Left renal cortex interstitium (tissue), 4 donors: ENCODE data around the gene DOCK8. TPM values are rescaled to one million over a fixed set of nuclear protein-coding genes. Genes with fewer than 3 reads are reported as not detected.
A peak's percentile ranks its signal among the peaks of the same experiment; 100 is the strongest.
"Not testable (repeated sequence)": the region's sequence is repeated elsewhere in the genome, so short reads cannot be mapped to it uniquely, and the experiment has no call there.

Experiments used
- DNase-seq, 4 donors: peaks; one replicate each; pipeline ENCODE4 v3.0.0-alpha.2; 2013; ENCODE audit warnings: low read depth in 4 of 4, low spot score in 2 of 4, missing footprints in 1 of 4
- polyA plus RNA-seq, 4 donors: library from polyadenylated mRNA; unstranded; fragments of 120-200 nt; gene quantifications; one replicate each; pipeline ENCODE4 v1.2.1, GENCODE V29; 2013; ENCODE audit not compliant: insufficient read length in 4 of 4

Gene DOCK8
- polyA plus RNA-seq: 10 to 100 TPM; 10.8 to 14.1 (median 11.9) TPM

DNA sequence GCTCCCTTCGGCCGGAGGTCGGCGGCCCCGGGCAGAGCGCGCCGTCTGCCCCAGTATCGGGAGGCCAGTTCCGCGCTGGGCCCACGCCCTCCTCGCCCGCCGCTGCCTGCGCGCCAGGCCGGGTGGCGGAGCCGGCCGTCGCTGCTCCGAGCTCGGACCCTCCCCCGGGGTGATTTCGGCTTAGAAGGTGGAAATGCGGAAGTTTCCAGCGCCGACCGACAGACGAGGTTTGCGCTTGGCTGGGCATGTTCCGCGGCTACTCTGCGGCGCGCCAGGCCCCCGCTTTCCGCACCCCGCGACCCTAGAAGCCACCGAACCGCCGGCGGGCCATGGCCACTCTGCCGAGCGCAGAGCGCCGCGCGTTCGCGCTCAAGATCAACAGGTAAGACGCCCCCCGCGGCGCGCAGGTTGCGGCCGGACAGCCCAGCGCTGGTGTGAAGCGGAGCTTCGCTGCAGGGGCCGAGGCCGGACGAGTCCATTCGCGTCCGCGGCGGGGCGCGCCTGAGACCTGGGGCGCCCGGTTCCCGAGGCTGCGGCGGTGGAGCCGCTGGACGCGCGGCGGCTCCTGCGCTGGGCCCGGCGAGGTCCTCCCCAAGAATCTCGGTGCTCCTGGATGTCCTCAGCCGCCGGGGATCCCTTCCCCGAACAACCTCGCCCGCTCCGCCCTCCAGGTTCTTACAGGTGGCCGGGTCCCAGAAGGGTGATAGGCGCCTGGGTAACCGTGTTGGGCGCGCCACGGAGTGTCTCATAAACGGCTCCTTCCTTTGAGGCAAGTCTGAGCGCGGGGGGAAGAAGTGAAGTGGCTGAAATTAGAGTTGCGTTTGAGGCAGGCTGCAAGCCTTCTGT, at the start of gene DOCK8:
TSS of gene DOCK8 (plus strand) at position 218 of the 846 bp plus-strand sequence. CDS start at position 330, 112 bp downstream.
- DNase-seq: peak in 2 of 4 donors; percentile 32 to 35

- DNase-seq: not testable (repeated sequence)
Measured at GRCh38 chr9:169757-170156, 44.9 kb upstream of the DOCK8 start.

DNA sequence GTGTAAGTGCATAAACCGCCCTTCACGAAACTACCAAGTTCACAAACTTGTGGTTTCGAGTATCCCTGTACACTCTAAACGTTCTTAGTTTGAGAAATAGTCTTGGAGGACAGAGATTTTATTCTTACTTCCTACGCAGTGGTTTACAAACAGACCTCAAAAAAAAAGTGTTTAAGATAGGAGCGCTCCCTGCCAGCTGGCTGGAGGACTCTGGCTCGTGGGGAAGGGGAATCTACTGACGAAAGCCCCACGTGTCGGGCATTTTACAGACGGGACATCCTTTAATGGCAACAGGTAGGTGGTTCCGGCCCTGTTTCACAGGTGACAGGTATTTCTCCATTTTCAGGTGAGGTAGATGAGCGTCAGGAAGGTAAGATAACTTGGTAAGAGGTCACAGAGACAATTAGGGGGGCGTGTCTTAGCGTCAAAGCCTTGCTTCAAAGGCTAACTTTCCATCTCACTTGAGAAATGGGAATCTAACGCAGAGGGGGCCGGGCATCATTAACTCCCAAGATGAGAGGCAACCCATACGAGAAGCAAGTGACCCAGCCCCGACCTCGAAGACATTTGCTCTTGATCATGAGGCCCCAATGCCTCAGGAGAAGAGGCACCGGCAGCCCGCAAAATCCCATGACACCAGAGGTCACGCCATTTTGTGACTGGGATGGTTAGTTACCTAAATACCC, 36.4 kb upstream of the DOCK8 start:
- DNase-seq: not testable (repeated sequence)

DNA sequence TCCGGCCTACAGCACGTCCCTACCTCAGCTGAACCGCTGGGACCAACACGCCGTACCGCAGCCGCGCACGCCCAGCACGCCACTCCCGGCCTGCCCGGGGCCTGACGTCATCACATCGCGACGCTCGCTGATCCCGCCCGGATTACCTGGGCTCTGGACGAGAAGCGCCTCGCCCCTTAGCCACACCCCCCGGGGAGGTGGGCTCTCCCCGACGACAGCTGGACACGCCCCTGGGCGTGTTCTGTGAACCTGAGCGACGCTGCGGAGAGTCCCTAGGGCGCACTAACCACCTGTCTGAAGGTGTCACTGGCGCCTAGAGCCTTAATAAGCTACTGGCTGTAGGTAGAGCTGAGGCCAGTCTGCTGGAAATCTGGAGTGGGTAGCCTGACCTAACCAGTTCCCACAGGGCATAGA, 35.7 kb upstream of the DOCK8 start, which contains the start of gene ZNG1A:
TSS of gene ZNG1A (minus strand) at position 87 of the 414 bp plus-strand sequence. CDS start 87 bp downstream, outside the sequence.
- DNase-seq: peak in 2 of 4 donors; percentile 38 to 57

- DNase-seq: not testable (repeated sequence)
Measured at GRCh38 chr9:199601-200000, 15.1 kb upstream of the DOCK8 start.

DNA sequence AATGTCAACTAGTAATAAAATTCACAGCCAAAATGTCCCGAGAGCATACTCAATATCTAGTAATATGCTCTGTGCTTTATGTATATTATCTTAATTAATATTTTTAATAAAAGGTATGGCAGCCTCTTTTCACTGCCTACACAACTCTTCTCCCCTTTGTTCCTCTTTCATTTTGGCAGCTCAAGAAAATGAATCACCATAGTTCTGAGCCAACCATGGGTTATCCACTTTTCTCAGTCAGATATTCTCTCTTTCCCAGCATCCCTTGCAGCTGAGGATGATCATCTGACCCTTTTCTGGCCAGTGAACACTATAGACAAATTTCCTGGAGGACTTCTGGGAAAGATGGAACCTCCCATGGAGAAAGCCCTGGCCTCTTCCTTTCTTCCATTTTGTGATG, 8.2 kb upstream of the DOCK8 start:
- no peak for DNase-seq

DNA sequence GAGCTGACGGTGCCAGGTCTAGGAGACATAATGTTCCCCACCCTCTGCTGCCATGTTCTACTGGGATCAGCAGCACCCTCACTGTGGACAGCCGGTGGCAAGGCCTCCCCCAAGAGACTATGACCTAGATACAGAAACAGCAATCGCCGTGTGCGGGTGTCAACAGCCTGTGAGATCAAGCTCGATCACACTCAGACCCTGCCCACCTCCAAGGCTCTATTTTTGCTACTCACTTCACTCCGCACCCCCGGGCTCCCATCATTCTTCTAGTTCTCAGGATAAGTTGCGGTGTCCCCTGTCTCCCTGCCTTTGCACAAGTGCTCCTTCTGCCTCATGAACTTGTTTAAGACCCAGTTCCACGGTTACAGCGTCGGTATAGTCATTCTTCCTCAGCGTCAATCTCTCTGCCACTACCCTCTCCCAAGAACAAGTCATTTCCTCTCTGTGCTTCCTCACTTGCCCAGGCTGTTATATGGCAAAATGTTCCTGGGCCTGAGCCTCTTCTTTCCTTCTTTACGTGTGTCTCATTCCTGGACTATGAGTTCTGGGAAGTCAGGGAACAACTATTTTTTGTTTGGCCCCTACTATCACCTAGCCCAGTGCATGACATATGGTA, 5.4 kb upstream of the DOCK8 start:
- DNase-seq: no peak

DNA sequence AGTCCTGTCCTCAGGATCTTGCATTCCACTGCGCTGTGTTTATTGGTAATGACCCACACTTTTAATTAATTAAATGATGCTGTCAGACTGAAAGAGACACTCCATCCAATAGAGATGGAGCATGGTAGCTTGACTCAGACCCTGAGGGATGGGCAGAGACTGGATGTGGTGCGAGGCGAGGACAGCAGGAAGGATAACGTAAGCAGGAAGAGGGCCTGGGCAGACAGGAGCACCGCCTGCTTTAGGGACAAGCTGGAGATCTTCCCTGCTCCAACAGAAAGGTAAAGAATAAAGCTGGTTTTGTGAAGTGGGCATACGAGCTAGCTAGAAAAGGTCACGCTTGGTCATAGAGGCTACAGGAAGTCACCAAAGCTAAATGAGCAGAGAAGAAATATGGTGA, 3.6 kb upstream of the DOCK8 start:
- no peak for DNase-seq

- no peak for DNase-seq
Measured at GRCh38 chr9:211557-211956, 3.1 kb upstream of the DOCK8 start.

DNA sequence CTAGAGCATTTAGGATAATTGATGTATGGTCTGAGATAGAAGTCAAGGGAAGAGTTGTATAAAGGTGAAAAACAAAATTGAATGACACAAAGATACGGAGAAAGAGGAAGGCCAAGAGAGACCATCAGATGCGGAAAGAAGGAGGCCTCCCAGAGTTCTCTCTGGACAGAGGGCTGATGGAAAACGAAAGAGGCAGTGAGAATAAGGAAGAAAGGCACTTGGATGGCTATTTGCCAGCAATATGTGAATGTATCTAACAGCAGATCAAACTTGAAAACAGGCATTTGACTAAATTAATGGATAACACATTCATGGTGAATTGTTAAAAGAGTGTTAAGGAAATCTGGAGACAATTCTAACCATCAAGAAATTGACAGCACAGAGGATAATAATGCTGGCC, 2.4 kb upstream of the DOCK8 start:
- no peak for DNase-seq

GRCh38 chr9:213901-214300, 764 bp upstream of the DOCK8 start:
- DNase-seq: not testable (repeated sequence)

DNA sequence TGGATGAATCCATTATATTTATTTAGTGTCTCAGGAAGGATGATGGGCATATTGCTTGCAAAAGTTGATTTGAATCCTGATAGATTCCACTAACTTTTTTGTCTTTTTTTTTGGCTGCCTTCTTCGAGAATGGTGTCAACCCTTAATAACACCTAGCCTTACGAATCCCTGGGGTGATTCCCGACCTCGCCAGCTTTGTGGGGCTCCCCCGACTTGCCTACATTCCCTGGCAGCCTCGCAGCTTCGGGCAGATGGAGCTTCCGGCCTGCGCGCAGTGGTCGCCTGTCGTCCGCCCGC, 366 bp upstream of the DOCK8 start:
- DNase-seq: no peak

DNA sequence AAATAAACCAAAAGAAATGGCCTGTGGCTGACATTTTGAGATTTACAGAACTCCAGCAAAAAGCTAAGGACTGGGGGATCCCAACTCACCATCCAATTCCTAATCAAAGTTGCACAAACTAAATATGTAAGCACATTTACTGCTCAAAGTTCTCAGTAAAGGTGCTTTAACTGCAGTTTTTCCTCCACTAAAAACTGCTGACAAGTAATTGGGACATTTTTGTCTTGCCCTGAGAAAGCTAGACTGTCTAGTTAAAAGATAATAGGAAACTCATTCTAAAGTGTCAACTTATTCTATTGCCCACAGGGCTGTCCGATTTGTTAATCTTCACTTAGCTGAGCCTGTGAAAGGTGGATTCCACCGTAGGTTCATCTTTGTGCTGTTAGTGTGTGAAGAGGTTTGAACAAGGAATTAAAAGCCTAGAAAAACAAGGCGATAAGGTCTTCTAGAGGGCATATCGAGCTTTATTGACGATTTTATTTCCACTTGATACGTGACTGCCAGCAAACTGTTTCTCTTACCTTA, 1.0 kb downstream of the DOCK8 start:
- no peak for DNase-seq

DNA sequence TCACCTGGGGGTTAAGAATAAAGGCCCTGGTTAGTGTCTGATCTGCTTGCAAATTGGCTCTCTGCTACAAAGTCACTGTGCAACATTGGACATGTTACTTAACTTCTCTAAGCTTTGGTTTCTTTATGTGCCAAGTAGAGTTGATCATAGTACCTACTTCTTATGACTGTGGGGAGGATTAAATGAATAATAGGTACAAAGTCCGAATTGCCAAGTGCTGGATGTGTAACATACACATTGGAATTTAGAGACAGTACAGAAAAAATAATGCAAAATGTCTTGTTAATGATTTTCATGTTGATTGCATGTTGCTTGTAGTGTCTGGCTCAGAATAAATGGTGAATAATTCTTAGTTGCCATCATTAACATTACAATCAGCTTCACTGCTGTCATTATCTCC, 2.2 kb downstream of the DOCK8 start:
- DNase-seq: no peak

- DNase-seq: no peak
Measured at GRCh38 chr9:217950-218349, 3.3 kb downstream of the DOCK8 start.

- DNase-seq: not testable (repeated sequence)
Measured at GRCh38 chr9:219036-219435, 4.4 kb downstream of the DOCK8 start.

GRCh38 chr9:219670-220365, 5.2 kb downstream of the DOCK8 start:
- DNase-seq: no peak

GRCh38 chr9:221989-222776, 7.5 kb downstream of the DOCK8 start:
- DNase-seq: no peak

GRCh38 chr9:223152-223551, 8.5 kb downstream of the DOCK8 start:
- DNase-seq: no peak

DNA sequence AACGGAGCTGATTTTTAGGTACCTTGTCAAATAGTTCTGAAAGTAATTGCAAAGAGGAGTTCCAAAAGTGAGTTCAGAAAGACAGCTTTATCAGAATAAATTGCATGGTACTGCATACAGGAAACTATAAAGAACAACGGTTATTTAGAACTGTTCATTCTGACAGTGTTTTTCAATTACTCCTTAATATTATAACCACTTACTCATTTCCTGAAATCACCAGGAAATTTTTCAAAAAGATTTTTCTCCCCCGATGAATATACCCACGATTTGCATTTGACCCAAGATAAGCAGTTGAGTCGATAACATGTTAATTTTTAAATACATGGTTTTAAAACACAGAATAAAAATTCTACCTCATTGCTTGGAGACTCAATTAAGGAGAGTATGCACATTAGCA, 9.4 kb downstream of the DOCK8 start:
- DNase-seq: no peak
